Right atrium auricular region (tissue), 2 donors: ENCODE measurements around the gene ST6GALNAC3. TPM values are rescaled to one million over a fixed set of nuclear protein-coding genes. Genes with fewer than 3 reads are reported as not detected.

ENCODE experiments used
- DNase-seq: peaks from one replicate; pipeline ENCODE4 v3.0.0-alpha.2; 2019; ENCODE audit warnings: low spot score
- H3K27ac ChIP-seq, 2 donors: fragments of 200-600 bp; sonication (generic); 1 replicate in 1 of 2; 2 replicates in 1 of 2; pipeline ENCODE4 v1.5.1; 2016 to 2019
- H3K27me3 ChIP-seq, 2 donors: fragments of 200-600 bp; sonication (generic); one replicate each; pipeline versions ENCODE4 v1.5.1 to v1.6.0; 2017 to 2019
- H3K36me3 ChIP-seq: fragments of 200-600 bp; sonication (generic); one replicate; pipeline ENCODE4 v1.5.1; 2016
- H3K4me1 ChIP-seq, 2 donors: fragments of 200-600 bp; sonication (generic); one replicate each; pipeline versions ENCODE4 v1.5.1 to v1.6.0; 2017 to 2019
- H3K4me3 ChIP-seq, 2 donors: fragments of 200-600 bp; sonication (generic); 1 replicate in 1 of 2; 2 replicates in 1 of 2; pipeline ENCODE4 v1.5.1; 2017 to 2019; ENCODE audit warnings: mild to moderate bottlenecking in 1 of 2, moderate library complexity in 1 of 2
- H3K9me3 ChIP-seq, 2 donors: fragments of 200-600 bp; sonication (generic); one replicate each; pipeline ENCODE4 v1.5.1; 2019
- CTCF ChIP-seq, 2 donors: fragments of 200-600 bp; sonication (generic); IDR thresholded peaks; one replicate each; pipeline ENCODE4 v1.5.1; 2019; ENCODE audit warnings: antibody characterized with exemption in 2 of 2
- total RNA-seq, 2 donors: library from RNA; depleted of rRNA; stranded (reverse); fragments of >200 nt; gene quantifications; one replicate each; pipeline ENCODE4 v1.1.0, GENCODE V29; 2016

Gene ST6GALNAC3
- total RNA-seq, 2 donors from 2014 or later = 6.8 to 9.3 TPM

- Histone ChIP-seq H3K9me3 (no peaks in the 10 kb centered on the region), H3K4me1 (no peaks in the 10 kb centered on the region), H3K27ac (no peak overlapping the region), H3K4me3 (no peak overlapping the region), H3K36me3 (no peaks in the 10 kb centered on the region), H3K27me3 (no peaks in the 10 kb centered on the region)
- DNase-seq = no peak
- no peak for TF ChIP-seq CTCF (IDR thresholded peaks at IDR 0.05)
Measured at GRCh38 chr1:76425201-76426145, 350.9 kb downstream of the ST6GALNAC3 start.

GRCh38 chr1:76426606-76427005, 352.1 kb downstream of the ST6GALNAC3 start:
- no peak for DNase-seq
- Histone ChIP-seq H3K27me3 (no peaks in the 10 kb centered on the region), H3K36me3 (no peaks in the 10 kb centered on the region), H3K4me1 (no peaks in the 10 kb centered on the region), H3K4me3 (no peak overlapping the region), H3K27ac (no peak overlapping the region), H3K9me3 (no peaks in the 10 kb centered on the region)
- no peak for TF ChIP-seq CTCF (IDR thresholded peaks at IDR 0.05)

- H3K36me3 ChIP-seq = no peaks in the 10 kb centered on the region
- no peak for DNase-seq
- no peaks in the 10 kb centered on the region for H3K4me1 ChIP-seq
- H3K27ac ChIP-seq = no peak overlapping the region
- no peak for TF ChIP-seq CTCF (IDR thresholded peaks at IDR 0.05)
- H3K9me3 ChIP-seq = no peaks in the 10 kb centered on the region
- no peaks in the 10 kb centered on the region for H3K27me3 ChIP-seq
- H3K4me3 ChIP-seq = no peak overlapping the region
Measured at GRCh38 chr1:76428028-76428427, 353.5 kb downstream of the ST6GALNAC3 start.

GRCh38 chr1:76430531-76430930, 356.0 kb downstream of the ST6GALNAC3 start:
- no peak for DNase-seq
- H3K27ac ChIP-seq = no peak overlapping the region

GRCh38 chr1:76433526-76433925, 359.0 kb downstream of the ST6GALNAC3 start:
- Histone ChIP-seq H3K36me3 (no peaks in the 10 kb centered on the region), H3K4me3 (no peak overlapping the region), H3K27ac (no peak overlapping the region), H3K27me3 (no peaks in the 10 kb centered on the region), H3K9me3 (no peaks in the 10 kb centered on the region), H3K4me1 (no peaks in the 10 kb centered on the region)
- no peak for TF ChIP-seq CTCF (IDR thresholded peaks at IDR 0.05)
- DNase-seq = no peak

More at GRCh38 chr1:76430531-76430930, 356.0 kb downstream of the ST6GALNAC3 start:
- H3K36me3 ChIP-seq = no peaks in the 10 kb centered on the region
- H3K4me1 ChIP-seq = no peaks in the 10 kb centered on the region
- no peaks in the 10 kb centered on the region for H3K9me3 ChIP-seq
- no peak overlapping the region for H3K4me3 ChIP-seq
- H3K27me3 ChIP-seq = no peaks in the 10 kb centered on the region
- no peak for TF ChIP-seq CTCF (IDR thresholded peaks at IDR 0.05)
